Dedifferentiated amniotic fluid mesenchymal stem cell (primary cell): ENCODE data around the gene PARD3B.

Experiments
- DNase-seq: peaks from one replicate; pipeline ENCODE4 v3.0.0-alpha.2; 2016; ENCODE audit errors: extremely low spot score

Gene PARD3B

DNA sequence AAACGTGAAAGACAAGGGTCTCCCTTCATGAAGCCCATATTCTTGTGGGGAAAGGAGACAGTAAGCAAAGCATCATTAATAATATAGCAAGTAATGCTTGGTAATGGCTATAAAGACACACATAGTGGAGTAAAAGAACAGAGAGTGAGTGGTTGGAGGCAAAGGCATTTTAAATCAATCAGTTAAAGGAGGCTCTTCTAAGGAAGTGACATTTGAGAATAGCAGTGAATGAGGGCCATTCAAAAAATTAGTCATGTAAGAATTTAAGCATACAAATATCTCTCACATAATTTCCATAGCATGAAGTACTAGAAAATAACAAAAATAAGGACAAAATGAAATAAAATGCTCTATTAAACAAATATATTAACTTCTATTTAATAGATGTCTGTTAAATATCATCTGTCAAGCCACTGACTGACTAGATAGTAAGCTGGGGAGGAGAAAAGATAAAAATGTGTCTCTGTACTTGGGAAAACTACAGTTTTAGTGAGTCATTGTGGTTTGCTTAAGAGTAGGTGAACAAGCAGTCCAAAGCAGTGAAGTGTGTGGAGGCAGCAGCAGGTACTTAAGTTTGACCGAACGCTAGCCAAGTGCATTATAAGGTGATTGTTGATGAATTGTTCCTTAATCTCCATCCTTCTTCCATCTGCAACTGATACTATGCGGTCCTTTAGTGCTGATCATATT, 160.1 kb downstream of the PARD3B start:
- DNase-seq, result no peak

GRCh38 chr2:204706939-204707338, 161.7 kb downstream of the PARD3B start:
- DNase-seq, result no peak

DNA sequence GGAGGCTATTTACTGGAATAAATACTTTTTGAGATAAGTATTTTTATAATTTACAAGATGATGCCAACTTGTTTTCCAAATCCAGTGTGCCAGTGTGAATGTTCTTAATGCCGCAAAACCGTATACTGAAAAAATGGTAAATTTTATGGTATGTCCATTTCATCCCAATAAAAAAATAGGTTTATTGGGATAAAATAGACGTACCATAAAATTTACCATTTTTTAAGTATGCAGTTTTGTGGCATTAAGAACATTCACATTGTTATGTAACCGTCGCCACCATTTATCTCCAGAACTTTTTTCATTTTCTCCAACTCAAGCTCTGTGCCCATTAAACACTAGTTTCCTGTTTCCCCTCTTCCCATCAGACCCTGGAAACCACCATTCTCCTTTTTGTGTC, 167.9 kb downstream of the PARD3B start:
- no peak for DNase-seq

DNA sequence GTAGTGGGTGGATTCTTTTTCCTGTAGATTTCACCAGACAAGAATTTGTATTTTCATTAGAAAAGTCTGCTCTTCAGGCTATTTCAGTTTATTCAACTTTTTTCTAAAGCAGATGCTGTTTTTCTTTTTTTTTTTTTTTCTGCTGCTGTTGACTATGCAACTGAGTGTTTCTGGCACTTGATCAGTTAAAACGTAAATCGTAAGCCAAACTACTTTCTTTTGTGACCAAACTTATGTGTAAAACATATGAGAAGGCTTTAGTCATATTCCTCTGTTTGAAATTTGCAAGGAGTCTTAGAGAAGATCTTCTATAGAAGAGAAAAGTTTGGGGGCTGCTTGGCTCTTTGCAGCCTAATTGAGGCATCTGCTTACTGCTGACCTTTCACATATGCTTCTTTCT, 170.1 kb downstream of the PARD3B start:
- peak; percentile 31 for DNase-seq

DNA sequence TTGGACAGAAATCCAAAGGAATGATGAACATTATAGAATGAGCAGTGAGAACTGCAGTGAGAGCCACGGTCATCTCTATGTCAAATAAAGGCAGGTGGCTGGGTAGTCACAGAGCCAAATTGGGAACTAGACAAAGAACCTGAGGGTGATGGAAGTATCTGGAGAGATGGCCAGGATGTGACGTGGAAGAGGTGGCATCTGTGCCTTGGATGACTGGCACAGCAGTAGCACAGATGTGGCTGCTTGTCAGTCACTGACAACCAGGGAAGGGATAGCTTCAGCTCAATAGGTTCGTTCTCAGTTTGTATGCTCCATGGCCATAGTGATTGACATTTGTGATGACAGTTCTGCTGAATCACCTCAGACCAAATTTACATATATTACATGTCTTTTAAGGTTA, 172.3 kb downstream of the PARD3B start:
- no peak for DNase-seq

DNA sequence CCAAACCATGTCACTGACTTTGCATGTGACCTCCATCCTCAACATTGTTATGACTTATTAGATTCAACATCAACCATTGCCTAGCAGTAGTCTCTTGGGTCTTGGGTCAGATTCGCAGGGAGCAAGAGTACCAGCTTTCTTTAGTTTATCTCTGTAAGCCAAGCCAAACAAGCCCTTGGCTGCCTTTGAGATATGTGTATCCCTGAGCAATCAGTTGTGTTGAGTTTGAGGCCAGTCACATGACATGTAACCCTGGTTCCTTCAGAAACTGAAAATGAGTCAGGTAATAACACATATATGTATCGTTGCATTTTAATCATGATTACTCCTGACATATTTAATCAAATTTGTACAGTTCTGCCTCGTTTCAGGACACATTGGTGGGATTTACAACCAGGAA, 173.3 kb downstream of the PARD3B start:
- no peak for DNase-seq

GRCh38 chr2:204720874-204721273, 175.6 kb downstream of the PARD3B start:
- no peak for DNase-seq

DNA sequence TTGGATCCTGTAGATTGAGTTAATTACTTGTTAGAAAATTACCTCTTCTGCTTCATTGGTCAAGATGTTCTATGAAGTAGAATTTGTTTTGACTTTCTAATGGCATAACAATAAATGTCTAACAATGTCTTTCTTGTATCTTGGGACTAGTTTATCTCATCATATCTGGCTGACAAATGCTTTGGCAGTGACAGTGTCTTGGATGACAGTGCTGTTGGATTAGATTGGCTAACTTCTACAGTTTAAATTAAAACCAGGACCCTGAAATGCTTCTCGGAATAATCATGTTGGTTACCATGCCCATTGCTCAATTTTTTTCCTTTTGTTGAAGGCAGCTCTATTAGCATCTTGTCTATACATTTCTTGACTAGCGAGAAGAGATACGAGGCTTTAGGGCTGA, 176.9 kb downstream of the PARD3B start:
- DNase-seq, result no peak

GRCh38 chr2:204722691-204723090, 177.4 kb downstream of the PARD3B start:
- no peak for DNase-seq

- DNase-seq, result no peak
These were observed 180.6 kb downstream of the PARD3B start for GRCh38 chr2:204725693-204726360.

DNA sequence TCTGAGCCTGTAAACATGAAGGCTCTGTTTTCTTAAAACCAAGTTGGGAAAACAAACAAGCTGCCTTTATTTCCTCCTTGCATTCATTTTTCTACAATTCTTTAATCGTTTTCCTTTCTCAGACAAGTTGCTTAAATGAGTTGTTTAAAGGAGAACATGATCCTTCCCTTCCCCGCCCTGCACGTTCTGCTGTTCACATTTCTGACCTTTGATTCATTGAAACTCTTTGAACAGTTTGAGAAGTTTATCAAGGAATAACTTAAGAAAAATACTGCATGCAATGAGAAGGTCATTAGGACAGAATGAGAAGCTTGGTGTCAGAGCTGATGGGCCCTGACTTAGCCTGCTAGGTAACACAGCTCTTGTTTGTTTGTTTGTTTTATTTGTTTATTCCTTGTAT, 181.6 kb downstream of the PARD3B start:
- DNase-seq, result no peak

DNA sequence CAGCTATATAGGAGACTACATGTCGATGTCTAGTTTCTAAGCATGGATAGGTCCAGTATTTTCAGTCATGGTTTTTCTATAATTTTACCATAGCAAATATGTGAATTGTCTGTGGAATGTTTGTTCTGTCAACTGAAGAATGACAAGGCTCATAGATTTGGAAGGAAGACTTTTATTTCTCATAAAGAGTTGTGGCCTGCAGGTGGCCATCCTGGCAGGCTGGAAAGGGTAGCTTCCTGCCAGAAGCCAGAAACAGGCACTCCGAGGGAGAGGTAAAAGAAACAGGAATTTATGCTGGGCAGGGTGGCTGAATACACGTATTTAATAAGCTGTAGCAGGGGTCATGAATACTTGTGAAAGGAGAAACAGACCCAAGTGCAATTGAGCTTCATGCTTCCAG, 182.1 kb downstream of the PARD3B start:
- DNase-seq, result no peak

DNA sequence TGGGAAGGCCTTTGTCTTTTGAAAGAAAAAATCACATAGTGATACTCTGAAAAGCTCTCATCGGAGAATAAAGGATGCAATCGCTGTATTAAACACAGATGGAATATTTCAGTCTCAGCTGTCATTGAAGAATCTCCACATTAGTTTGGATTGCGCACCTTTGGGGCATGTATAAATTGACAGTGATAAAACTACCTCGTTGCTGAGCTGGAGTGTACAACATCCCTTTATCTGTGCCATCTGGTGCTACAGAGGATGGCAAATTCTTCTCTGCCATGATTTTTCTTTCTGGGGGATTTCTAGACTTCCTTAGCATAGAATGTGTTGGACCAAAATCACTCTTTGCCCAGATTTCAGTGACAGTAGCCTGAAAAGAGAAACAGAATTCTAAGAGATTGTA, 185.3 kb downstream of the PARD3B start:
- no peak for DNase-seq

DNA sequence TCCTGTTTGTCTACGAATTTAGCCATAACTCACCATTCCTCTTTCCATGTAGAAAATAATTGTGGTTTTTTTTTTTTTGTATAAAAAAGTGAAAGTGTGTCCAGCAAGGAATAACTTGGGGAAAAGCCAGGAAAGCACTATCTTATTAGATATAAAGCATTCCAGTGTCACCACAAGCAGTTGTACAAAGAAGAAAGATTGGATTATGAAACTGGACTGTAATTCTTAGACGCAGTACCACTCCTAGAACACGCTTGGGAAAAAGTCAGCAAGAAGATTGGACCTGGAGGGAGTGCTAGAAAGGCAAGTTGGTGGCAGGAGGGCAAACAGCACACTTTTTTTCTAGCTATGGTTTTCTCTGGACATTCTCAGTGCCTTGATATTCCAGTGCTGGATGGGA, 186.7 kb downstream of the PARD3B start:
- peak; percentile 20 for DNase-seq

DNA sequence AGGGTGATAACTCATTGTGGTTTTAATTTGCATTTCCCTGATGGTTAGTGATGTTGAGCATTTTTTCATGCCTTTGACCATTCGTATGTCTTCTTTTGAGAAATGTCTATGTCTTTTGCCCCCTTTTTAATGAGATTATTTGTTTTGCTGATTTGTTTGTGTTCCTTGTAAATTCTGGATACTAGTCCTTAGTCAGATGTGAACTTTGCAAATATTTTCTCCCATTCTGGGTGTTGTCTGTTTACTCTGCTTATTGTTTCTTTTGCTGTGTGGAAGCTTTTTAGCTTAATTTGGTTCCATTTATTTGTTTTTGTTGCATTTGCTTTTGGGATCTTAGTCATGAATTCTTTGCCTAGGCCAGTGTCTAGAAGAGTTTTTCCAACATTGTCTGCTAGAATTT, 192.0 kb downstream of the PARD3B start:
- DNase-seq, result no peak

- DNase-seq, result peak; percentile 58
These were observed 193.4 kb downstream of the PARD3B start for GRCh38 chr2:204738721-204739120.

- no peak for DNase-seq
These were observed 198.2 kb downstream of the PARD3B start for GRCh38 chr2:204743393-204743960.

DNA sequence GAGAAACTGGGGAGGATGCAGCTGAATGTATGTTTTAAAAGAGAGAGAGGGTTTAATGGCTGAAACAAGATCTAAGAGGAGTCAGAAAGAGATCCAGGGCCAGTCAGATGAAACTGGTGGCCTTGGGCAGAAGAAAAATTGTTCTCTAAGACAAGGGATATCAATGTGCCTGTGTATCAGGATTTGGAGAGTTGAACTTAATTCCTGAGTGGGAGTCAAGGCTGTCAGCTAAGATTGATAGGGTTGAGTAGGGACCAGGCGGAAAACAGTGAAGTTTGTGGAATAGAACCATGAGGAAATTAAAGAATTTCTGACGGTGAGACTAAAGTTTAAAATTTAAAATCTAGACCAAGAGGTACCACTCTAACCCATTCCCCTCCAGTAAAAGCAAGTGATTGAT, 199.2 kb downstream of the PARD3B start:
- no peak for DNase-seq

GRCh38 chr2:204748286-204748685, 203.0 kb downstream of the PARD3B start:
- DNase-seq, result no peak

GRCh38 chr2:204749319-204749718, 204.0 kb downstream of the PARD3B start:
- peak; percentile 42 for DNase-seq

DNA sequence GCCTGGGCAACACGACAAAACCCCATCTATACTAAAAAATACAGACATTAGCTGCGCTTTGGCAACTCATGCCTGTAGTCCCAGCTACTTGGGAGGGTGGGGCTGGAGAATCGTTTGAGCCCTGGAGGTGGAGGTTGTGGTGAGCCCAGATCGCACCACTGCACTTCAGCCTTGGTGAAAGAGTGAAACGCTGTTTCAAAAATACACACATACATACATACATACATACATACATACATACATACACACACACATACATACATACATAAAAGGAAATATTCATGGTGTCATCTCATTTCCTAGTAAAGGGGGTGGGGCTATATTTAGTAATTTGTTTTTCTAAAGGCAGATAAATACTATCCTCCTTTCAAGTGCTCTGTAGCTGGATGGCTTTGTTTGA, 205.1 kb downstream of the PARD3B start:
- no peak for DNase-seq

GRCh38 chr2:204751472-204751871, 206.2 kb downstream of the PARD3B start:
- no peak for DNase-seq

DNA sequence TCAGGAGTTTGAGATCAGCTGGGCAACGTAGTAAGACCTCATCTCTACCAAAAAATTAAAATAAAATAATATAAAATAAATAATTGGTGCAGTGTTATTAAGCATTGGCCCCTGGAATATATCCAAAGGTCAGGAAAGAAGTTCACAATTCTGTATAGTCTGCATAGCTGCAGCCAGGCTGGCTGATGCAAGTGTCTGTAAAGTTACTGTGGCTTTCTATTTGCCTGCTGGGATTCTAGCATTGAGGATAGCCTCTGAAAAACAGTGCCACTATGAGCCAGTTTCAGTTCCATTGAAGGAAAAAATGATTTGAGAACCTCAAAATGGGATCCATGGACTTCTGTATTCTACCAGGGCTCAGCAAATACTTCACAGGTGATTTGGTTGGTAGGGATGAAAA, 208.6 kb downstream of the PARD3B start:
- peak; percentile 83 for DNase-seq
